HG03097 (cell line): Measurements from ENCODE around the gene SPECC1.
A peak's percentile ranks its signal among the peaks of the same experiment; 100 is the strongest.
"Not testable (repeated sequence)": the region's sequence is repeated elsewhere in the genome, so short reads cannot be mapped to it uniquely, and the experiment has no call there.

Experiments used
- ATAC-seq: cut with Tn5 transposase; IDR thresholded peaks from one replicate; pipeline ENCODE4 v1.9.1; 2021; ENCODE audit not compliant: unreplicated experiment, low FRiP score

Gene SPECC1, protein sequence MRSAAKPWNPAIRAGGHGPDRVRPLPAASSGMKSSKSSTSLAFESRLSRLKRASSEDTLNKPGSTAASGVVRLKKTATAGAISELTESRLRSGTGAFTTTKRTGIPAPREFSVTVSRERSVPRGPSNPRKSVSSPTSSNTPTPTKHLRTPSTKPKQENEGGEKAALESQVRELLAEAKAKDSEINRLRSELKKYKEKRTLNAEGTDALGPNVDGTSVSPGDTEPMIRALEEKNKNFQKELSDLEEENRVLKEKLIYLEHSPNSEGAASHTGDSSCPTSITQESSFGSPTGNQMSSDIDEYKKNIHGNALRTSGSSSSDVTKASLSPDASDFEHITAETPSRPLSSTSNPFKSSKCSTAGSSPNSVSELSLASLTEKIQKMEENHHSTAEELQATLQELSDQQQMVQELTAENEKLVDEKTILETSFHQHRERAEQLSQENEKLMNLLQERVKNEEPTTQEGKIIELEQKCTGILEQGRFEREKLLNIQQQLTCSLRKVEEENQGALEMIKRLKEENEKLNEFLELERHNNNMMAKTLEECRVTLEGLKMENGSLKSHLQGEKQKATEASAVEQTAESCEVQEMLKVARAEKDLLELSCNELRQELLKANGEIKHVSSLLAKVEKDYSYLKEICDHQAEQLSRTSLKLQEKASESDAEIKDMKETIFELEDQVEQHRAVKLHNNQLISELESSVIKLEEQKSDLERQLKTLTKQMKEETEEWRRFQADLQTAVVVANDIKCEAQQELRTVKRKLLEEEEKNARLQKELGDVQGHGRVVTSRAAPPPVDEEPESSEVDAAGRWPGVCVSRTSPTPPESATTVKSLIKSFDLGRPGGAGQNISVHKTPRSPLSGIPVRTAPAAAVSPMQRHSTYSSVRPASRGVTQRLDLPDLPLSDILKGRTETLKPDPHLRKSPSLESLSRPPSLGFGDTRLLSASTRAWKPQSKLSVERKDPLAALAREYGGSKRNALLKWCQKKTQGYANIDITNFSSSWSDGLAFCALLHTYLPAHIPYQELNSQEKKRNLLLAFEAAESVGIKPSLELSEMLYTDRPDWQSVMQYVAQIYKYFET

DNA sequence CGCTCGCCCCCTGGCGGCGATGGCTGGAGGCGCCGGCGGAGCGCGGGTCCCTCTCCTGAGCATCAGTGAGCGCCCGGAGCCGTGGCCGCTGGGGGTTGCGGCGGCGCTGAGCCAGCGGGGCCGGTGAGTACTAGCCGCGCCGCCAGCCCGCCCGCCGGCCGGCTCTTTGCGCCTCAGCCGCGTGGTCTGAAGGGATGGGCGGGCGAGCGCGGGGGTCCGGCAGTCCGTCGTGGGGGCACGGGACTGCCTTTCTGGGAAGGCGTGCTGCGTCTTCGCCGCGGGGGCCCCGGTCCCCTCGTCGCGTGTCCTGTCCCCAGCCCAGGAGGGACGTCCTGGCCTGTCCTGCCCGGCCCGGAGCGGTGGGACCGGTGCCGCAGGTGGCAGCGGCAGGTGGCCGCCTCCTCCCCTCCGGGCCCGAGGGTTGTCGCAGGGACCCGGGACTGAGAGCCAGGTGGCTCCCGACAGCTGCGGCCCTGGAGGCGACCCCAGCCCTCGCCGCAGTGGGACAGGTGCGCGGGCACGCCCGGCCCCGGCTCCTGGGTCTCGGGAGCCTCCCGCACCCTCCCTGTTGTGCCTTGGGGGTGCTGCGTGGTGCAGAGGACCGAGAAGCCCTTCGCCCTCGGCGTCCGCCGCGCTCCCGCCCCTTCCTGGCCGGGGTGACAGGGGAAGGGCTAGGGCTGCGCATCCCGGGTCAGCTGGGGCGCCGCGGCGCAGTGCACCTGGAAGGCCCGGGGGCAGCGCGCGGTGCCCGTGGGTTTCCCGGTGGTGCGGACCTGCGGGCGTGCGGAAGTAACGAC, at the start of gene SPECC1:
Gene SPECC1 (plus strand): TSS at position 58 of the 797 bp plus-strand sequence. CDS start 87,293 bp downstream, outside the sequence.
- peak; percentile 86 for ATAC-seq

DNA sequence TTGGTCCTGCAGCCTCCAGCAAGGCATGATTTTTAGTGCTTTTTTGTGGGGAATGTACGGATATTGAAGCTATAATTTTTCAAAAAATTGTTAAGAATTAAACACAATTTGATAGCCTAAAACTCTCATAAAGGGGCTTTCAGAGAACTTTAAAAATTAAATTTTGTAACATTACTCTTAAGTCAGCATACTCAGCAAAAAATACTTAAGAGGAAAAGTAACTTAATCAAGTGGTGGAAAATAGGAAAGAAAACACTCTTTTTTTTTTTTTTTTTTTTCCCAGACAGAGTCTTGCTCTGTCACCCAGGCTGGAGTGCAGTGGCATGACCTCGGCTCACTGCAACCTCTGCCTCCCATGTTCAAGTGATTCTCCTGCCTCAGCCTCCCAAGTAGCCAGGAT, 46.2 kb upstream of the SPECC1 start:
- ATAC-seq, result not testable (repeated sequence)

DNA sequence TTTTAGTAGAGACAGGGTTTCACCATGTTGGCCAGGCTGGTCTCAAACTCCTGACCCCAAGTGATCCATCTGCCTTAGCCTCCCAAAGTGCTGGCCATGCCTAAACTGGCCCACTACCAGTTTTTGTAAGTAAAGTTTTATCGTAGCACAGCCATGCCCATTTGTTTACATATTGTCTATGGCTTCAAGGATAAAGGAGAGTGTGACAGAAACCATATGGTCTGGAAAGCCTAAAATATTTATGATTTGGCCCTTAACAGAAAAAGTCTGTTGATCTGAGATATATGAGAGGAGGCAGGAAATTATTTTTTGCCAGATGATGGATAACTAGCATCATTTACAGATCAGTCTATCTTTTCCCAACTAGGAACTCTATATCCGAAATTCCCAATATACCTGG, 36.0 kb upstream of the SPECC1 start:
- ATAC-seq, result no peak

DNA sequence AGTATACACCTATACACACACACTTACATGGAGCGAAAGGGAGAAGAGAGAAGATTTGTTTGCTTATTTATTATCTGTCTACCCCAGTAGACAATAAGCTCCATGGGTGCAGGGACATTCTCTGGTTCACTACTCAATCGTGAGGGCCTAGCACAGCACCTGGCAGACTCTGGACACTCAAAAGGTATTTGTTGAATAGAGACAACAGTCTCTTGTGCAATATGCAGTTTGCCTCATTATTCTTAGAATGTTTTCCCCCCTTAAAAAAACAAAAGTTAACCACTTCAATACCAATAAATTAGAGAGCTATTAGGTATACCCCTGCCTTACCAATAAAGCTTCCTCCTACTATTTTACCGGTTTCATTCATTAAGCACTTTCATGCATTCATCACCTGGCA, 33.6 kb upstream of the SPECC1 start:
- no peak for ATAC-seq

DNA sequence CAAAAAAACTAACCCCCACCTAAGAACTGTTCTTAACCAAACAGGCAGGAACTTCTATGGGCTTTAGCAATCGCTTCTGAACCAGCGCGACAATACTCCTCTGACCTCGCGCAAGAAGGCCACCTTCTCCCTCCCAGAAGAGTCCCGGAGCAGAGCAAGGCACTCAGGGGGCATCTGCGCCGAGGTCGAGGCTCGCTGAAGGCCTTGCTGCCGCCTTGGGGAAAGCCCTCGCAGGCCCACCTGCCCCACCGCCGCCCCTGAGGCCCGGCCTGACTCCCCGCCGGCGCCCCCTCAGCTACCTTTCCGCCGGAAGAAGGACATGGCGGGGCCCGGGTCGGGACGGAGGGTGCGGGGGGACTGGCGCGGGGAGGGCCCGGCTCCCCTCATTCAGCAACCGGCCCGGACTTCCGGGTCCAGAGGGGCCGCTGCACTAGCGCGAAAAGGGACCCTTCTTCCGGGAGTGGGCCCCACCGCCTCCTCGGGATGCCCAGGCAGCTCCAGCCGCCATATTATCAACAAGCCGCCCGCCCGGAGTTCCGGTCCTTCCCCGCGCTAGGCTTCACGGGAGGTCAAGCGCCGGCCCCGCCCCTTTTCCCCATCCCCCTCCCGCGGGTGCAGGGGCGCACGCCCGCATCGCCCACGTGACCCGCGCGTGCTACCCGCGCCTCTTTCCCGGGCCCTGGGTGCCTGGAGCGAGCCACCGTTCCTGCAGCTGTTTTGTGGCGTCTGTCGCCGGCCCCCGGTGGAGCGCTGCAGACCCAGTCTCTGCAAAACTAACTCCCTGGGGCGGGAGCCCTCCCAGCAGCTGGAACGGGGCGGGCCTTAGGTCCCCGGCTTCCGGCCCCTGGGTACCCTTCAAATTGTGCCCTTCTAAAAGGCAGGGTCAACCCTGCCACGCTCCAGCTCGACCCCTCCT, 31.6 kb upstream of the SPECC1 start, which contains the start of gene AKAP10:
Gene AKAP10 (minus strand): TSS at position 536 of the 916 bp plus-strand sequence. CDS start 149 bp downstream, at position 387.
- peak; percentile 71 for ATAC-seq

DNA sequence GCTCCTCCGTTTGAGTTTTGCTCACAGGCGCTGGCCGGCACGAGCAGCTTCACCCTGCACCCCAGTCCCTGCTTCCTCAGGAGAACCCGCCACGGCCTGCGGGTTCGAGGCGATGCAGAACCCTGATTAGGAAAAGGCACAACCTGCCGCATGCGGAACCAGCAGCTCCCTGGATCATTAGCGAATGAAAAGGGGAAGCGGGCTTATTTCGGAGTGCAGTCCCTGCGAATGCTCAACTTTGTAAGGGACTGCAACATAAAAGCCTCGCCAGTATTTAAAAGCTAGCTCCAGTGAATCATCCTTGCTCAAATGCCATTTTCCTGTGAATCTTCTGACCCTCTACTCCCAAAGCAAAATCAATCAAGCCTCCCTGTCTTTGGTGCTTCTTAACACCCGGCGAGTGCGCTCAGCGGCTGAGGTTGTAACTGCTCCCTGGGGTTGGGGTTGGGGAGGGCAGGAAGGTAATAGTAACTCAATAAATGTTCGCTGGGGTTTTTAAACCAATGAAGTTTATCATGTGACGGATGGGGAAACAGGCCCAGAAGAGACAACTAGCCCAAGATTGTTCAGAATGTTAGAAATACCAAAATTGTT, 30.9 kb upstream of the SPECC1 start:
- ATAC-seq, result peak; percentile 2

- ATAC-seq, result no peak
Measured at GRCh38 chr17:19978805-19979211, 30.4 kb upstream of the SPECC1 start.

DNA sequence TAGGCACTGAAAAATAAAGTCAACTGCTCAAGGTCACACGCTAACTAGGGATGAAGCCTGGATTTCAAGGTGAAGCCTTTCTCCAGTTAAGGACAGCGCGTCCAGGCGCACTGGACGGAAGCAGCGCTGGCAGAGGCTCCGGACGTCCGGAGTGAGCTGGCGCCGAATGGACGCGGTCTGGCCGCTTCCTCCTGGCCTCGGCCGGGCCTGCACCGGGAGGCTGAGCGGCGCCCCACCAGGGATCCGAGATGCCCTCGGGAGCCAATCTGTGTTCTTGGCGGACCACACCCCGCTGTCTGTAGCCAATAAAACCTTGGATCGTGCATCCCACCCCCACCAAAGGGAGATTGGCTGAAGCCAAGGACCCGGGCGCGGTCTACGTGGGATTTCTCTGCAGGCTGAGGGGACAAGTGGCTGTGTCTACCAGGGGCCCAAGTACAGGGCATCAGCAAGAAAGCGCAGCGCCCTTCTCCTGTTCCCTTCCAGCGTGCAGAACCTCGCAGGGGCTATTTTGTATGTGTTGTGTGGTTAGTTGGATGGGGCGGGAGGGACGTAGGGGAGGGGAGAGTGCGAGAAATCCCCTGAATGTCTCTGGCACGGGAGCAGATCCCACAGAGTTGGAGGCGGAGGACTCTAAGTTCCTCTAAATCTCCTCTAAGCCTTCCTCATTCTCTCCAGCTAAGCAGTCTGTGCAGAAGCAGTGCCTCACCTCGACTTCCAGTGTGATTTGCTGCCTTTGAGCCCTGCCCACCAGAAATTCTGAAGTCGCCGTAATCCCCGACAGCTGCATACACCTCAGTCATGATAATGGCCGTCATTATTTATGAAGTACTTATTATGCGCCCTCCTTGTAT, 29.0 kb upstream of the SPECC1 start:
- no peak for ATAC-seq

GRCh38 chr17:19986941-19987861, 22.0 kb upstream of the SPECC1 start:
- no peak for ATAC-seq

DNA sequence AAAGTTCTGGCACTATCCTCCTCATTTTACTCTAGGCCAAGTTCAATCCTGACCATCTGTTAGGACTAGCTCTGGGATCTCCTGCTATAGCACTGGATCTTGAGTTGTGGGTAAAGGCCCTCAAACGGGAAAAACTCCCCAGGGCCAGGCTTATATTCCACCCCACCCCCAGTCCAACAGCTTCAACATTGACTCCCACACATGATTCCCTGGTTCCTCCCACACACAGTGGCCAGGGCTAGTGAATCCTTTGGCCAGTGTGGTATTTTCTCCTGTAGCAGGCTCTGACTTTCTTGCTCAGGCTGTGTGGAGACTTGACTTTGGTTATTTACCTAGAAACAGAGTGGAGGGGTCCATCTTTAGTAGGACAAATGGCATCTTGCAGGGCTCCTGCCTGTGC, 21.3 kb upstream of the SPECC1 start:
- ATAC-seq, result no peak

DNA sequence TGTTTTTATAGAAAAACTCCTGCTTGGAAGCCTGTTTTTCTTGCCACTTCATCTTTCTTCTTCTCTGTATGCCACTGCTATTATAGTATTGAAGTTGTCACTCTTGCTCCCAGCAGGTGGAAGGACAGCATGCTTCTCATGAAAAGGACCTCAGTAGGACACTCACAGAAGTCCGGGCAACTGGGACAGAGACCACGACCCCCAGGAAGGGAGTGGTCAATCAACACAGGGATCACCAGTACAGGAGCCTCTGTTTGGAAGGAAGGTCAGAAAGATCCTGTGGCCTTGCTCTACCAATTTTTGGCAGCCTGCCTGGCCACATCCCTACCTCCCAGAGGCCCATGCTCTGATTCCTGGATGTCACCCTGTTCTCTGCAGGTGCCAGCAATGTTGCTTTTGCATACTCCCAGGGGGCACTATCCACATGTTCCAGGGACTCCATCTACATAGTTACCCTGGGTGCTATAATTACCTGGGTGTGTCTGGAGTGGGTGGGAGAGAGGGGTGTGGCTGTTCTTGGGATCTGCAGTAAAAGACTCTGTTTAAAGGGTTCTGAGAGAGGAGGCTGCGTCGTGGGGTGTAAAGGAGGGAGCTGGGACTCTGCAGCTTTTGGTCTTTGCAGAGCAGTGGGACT, 17.8 kb upstream of the SPECC1 start:
- no peak for ATAC-seq

- peak; percentile 89 for ATAC-seq
Measured at GRCh38 chr17:19992803-19993713, 16.1 kb upstream of the SPECC1 start.

- no peak for ATAC-seq
Measured at GRCh38 chr17:19996086-19996485, 13.1 kb upstream of the SPECC1 start.

DNA sequence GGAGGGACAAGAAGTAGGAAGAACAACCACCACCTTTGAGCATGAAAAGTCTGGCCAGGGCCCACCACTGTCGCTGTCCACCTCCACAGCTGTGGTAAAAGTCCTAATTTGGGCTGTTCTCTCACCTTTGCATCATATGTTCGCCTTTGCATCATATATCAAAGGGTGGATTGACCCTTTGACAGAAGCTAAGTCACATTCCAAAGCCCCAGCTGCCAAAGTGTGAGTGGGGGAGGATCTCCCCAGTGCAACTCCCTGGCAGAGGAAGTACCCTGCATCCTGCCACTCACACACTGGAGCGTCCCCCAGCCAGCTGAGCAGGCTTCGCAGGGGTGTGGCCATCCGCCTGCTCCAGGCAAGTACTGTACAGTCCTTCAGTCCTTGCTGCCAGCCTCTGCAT, 12.7 kb upstream of the SPECC1 start:
- no peak for ATAC-seq

DNA sequence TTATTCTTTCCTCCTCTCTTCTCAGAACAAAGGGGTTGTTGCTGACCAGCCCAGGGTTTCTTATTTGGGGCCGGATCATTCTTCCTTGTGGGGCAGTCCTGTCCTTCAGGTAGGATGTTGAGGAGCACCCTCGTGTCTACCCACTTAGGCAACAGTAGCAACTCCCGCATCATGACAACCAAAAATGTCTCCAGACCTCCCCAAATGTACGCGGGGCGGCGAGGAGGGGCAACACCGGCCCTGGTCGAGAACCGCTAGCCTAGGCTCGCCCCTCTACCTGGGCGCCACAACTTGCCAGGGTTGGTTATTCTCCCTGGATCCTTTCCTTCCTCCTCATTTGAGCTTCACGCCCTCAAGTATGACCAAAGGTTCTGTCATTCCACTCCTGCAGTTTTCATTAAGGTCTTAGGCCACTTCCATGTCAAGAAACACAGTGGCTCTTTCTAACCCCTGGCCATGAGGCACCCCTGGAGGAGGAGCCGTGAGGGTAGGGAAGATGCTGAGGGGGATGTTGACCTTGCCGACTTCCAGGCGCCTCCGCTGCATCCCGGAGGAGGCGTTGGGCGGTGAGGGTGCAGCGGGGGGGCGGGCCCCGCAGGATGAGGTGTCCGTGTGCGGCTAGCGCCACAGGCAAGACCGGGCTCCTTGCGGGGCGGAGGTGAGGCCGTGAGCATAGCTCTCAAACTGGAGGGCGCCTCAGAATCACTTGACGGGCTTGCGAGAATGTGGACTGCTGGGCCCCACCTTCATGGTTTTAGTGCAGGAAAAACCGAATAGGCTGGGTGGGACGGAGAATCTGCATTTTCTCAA, 712 bp upstream of the SPECC1 start:
- no peak for ATAC-seq
